Mammary epithelial cell (primary cell): ENCODE results near the gene SORD.

Source experiments
- EZH2 ChIP-seq: IDR thresholded peaks from 2 replicates; pipeline ENCODE4 v1.6.1; 2012; ENCODE audit warnings: low read length, inconsistent platforms, borderline replicate concordance
- TF ChIP-seq, protein P1 (sequence below), 2 donors: IDR thresholded peaks in 1 of 2; conservative IDR thresholded peaks in 1 of 2; 2 replicates each; pipeline ENCODE4 v1.5.1; 2011 to 2012; ENCODE audit warnings: inconsistent platforms in 2 of 2, low read length in 2 of 2, mild to moderate bottlenecking in 2 of 2, control low read depth in 1 of 2, low read depth in 1 of 2; ENCODE audit not compliant: insufficient read depth in 1 of 2; ENCODE audit errors: extremely low read depth in 1 of 2

GRCh38 chr15:45118131-45118588 lies 95.2 kb downstream of the SORD start:
- TF ChIP-seq, protein P1, sequence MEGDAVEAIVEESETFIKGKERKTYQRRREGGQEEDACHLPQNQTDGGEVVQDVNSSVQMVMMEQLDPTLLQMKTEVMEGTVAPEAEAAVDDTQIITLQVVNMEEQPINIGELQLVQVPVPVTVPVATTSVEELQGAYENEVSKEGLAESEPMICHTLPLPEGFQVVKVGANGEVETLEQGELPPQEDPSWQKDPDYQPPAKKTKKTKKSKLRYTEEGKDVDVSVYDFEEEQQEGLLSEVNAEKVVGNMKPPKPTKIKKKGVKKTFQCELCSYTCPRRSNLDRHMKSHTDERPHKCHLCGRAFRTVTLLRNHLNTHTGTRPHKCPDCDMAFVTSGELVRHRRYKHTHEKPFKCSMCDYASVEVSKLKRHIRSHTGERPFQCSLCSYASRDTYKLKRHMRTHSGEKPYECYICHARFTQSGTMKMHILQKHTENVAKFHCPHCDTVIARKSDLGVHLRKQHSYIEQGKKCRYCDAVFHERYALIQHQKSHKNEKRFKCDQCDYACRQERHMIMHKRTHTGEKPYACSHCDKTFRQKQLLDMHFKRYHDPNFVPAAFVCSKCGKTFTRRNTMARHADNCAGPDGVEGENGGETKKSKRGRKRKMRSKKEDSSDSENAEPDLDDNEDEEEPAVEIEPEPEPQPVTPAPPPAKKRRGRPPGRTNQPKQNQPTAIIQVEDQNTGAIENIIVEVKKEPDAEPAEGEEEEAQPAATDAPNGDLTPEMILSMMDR (conservative IDR thresholded peaks at IDR 0.05 in 1 of 2, IDR thresholded peaks at IDR 0.05 in 1 of 2; ENCODE audit: extremely low read depth in 1 of 2, insufficient read depth in 1 of 2, low read depth in 1 of 2, low read length in 2 of 2), result peak; percentile 100
- no peak for TF ChIP-seq EZH2
